BLaER1 treated with 17β-estradiol and CSF1 and Interleukin-3, amounts not matched to agents 10 nM and 100 nM (cell line): ENCODE results near the gene CCDC186.

Experiments used
- H3K27ac ChIP-seq, 11 experiments: shearing (Covaris generic); formaldehyde crosslinking; 2 replicates each; pipeline ENCODE4 v1.8.1; 2022
- H3K27me3 ChIP-seq, 11 experiments: shearing (Covaris generic); formaldehyde crosslinking; 2 replicates each; pipeline ENCODE4 v1.8.1; 2022
- H3K36me3 ChIP-seq, 11 experiments: shearing (Covaris generic); formaldehyde crosslinking; 2 replicates each; pipeline ENCODE4 v1.8.1; 2022
- H3K4me1 ChIP-seq, 10 experiments: shearing (Covaris generic); formaldehyde crosslinking; 2 replicates each; pipeline ENCODE4 v1.8.1; 2022
- H3K4me2 ChIP-seq, 11 experiments: shearing (Covaris generic); formaldehyde crosslinking; 2 replicates each; pipeline ENCODE4 v1.8.1; 2022
- H3K4me3 ChIP-seq, 10 experiments: shearing (Covaris generic); formaldehyde crosslinking; 2 replicates each; pipeline ENCODE4 v1.8.1; 2022
- H3K9ac ChIP-seq, 11 experiments: shearing (Covaris generic); formaldehyde crosslinking; 2 replicates each; pipeline ENCODE4 v1.8.1; 2022
- H3K9me3 ChIP-seq, 11 experiments: shearing (Covaris generic); formaldehyde crosslinking; replicated peaks in 1 of 11; 2 replicates each; pipeline ENCODE4 v1.8.1; 2022
- H4K20me1 ChIP-seq, 11 experiments: shearing (Covaris generic); formaldehyde crosslinking; 2 replicates each; pipeline ENCODE4 v1.8.1; 2022
- Cebpa-rat ChIP-seq, 11 experiments: shearing (Covaris generic); IDR thresholded peaks; 2 replicates each; pipeline ENCODE4 v1.8.1; 2022

Gene CCDC186

DNA sequence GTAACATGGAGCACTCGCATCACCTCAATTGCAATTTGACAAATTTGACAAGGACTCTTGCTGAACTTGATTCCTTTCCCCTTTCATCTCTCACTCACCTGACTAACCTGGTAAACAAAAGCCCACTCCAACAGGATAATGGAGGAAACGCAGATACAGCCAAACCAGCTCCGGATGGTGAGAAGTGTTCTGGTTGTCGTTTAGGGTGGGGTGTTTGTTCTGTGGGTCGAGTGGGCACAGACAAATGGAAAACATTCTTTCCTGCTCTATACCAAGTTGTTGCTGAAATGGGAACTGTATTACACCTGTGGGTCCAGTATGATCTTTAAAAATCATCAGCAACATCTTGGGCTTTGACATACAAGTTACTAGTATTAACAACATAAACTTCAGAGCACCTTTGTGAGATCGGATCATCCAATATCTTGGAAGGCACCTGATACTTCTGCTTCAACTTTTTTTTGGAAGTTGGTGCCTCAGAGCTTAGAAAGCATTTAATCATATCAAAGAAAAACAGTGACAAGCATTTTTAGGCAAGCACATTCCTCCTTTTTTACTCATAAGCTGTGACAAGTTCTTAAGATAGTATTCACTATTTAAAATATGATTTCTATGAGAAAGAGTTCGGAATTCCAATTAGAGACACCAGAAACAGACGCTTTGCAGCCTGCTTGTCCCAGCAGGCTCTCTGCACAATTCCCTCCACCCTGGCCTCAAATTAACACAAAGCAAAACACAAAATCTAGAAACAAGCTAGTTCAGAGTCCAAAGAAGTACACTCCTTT, 58.1 kb downstream of the CCDC186 start:
- Histone ChIP-seq H4K20me1 (no peaks in the 10 kb centered on the region), H3K4me3 (no peak overlapping the region), H3K4me2 (no peak overlapping the region), H3K9me3 (no peaks in the 10 kb centered on the region), H3K36me3 (peaks cover 0 to 6% (median 0%) of the 10 kb centered on the region in 11 experiments; a peak in 3 of 22 replicates), H3K27me3 (no peaks in the 10 kb centered on the region), H3K4me1 (no peaks in the 10 kb centered on the region), H3K9ac (no peak overlapping the region), H3K27ac (no peak overlapping the region)
- TF ChIP-seq Cebpa-rat (IDR thresholded peaks at IDR 0.05) = no peak

DNA sequence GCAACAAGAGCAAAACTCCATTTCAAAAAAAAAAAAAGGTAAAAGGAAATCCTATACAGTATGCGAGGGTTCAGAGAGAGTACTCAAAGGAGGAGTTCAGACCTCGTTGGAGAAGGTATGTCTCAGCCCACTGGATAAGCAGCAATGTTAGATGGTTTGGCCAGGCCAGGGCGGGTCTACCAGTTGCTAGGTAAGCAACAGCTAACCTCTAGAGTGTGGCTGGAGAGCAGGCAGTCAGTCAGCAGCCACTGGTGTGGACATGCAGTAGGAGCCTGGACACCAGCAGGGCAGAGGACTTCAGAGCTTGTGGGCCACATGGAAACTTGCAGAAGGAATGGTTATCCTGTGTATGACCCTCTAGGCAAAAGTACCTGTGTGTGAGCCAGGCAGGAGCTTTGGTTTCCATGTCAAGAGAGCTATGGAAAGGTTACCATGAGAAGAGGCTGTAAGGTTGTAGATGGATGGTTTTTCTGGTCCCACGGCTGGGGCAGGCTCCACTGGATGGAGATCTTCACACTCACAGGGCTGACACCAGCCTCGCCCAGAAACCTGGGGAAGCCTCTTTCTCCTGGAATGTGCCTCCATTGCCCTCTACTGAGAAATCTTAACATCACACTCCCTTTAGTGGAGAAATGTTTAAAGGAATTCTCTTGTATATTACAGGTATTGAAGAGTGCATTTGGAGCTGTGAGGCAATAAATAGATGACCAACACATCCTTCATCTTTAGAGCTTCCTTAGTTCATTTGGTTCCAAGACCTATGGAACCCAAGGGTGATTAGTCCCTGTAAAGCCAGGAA, 63.6 kb downstream of the CCDC186 start:
- Histone ChIP-seq H3K27me3 (no peaks in the 10 kb centered on the region), H3K9me3 (no peaks in the 10 kb centered on the region), H3K4me3 (no peak overlapping the region), H3K4me2 (no peak overlapping the region), H4K20me1 (no peaks in the 10 kb centered on the region), H3K4me1 (peaks cover 0 to 14% (median 3%) of the 10 kb centered on the region in 10 experiments; a peak in 8 of 20 replicates), H3K36me3 (no peaks in the 10 kb centered on the region), H3K27ac (no peak overlapping the region), H3K9ac (no peak overlapping the region)
- TF ChIP-seq Cebpa-rat (IDR thresholded peaks at IDR 0.05) = no peak

DNA sequence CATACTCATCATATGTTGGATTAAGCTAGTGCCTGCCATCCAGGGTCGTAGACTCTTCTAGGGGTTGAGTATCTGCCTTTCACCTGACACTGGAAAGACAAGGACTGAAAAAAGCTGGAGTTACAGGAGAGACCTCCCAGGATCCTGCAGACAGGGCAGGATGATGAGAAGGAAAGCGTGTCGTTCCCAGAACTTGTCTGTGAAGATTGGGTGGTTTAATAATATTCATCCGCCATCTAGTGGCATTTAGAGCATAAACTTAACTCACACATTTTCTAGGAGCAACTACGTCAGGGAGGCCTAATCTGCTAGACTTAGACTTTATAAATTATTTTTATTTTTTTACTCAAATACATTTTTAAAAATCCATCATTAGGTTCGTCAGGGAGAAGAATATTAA, 70.7 kb downstream of the CCDC186 start:
- no peak for TF ChIP-seq Cebpa-rat (IDR thresholded peaks at IDR 0.05)
- H3K27ac ChIP-seq = peak overlapping the region in 8 of 11 experiments; percentile 17 to 87 (median 44); a peak in 12 of 22 replicates
- peak overlapping the region in 1 of 11 experiments; percentile 28; a peak in 1 of 22 replicates for H3K9ac ChIP-seq

DNA sequence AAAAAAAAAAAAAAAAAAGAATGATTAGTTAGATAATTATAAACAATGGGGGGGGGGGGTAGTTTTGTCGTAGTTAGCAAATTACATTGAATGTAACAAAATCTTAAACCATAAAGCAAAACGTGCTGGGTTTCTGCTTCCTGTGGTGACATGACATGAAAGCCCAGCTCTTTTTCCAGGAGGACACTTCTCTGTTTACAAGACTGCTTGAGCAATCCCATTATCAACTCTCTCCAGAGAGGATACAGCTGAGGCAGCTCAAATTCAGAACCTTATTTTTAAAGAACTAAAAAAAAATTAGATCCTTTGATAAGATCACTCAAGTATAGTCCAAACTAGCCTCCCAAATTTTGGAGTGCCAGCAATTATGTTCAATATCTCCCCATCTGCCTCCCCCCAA, 71.7 kb downstream of the CCDC186 start:
- Histone ChIP-seq H3K4me1 (peaks cover 57 to 61% (median 59%) of the 10 kb centered on the region in 10 experiments), H3K4me3 (no peak overlapping the region), H3K4me2 (peak overlapping the region; percentile 22 to 87 (median 54); a peak in 20 of 22 replicates), H3K27me3 (peaks cover 0 to 10% (median 0%) of the 10 kb centered on the region in 11 experiments; a peak in 2 of 22 replicates), H3K9ac (no peak overlapping the region), H3K9me3 (no peaks in the 10 kb centered on the region), H3K36me3 (no peaks in the 10 kb centered on the region), H4K20me1 (no peaks in the 10 kb centered on the region), H3K27ac (peak overlapping the region in 6 of 11 experiments; percentile 19 to 87 (median 44); a peak in 8 of 22 replicates)
- TF ChIP-seq Cebpa-rat (IDR thresholded peaks at IDR 0.05) = peak in 1 of 11 experiments; percentile 30; a peak in 1 of 22 replicates

More for the DNA sequence above, 70.7 kb downstream of the CCDC186 start:
- no peaks in the 10 kb centered on the region for H4K20me1 ChIP-seq
- H3K4me3 ChIP-seq = no peak overlapping the region
- peaks cover 0 to 10% (median 0%) of the 10 kb centered on the region in 11 experiments; a peak in 2 of 22 replicates for H3K27me3 ChIP-seq
- peak overlapping the region; percentile 13 to 87 (median 50); a peak in 20 of 22 replicates for H3K4me2 ChIP-seq
- H3K9me3 ChIP-seq = no peaks in the 10 kb centered on the region
- peaks cover 47 to 54% (median 50%) of the 10 kb centered on the region in 10 experiments for H3K4me1 ChIP-seq
- no peaks in the 10 kb centered on the region for H3K36me3 ChIP-seq

DNA sequence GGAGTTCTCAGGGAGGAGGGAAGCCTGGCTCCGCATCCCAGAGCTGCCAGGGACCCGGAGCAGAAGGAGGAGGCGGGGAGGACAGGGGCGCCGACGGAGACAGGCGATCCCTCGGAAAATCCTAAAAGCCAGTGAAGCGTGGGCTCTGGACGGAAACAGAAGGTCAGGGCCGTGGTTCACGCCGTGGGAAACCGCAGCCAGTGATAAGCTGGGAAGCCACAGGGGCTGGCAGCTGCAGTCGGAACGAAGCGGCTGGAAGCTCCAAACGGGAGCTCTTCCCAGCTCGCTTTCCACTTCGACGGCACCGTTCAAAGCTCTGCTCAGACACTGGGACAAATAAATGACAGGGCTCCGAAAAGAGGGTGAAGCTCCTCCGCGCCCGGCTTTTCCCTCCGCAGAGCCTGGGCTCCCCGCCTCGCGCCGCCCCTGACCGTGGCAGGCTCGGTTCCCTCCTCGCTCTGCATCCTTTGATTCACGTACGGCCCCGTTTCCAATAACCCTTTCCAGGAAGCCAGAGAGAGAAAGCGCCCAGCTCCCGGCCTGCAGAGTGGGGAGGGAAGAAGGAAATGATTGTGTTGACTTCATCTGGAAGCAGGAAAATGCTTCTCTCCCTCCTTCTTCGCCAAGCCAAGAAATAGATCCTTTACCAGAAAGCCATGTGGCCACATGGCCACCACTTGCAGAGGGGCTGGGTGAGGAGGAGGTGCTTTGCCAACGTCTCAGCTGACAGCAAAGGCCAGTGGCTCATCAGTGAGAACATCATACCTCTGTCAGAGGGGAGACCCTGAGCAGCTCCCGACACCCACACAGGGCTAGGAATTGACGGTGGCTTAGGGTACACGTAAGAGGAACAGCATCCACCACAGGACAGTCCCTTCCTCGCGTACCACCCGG, 72.9 kb downstream of the CCDC186 start:
- H3K9ac ChIP-seq = peak overlapping the region; percentile 43 to 72 (median 68); a peak in 21 of 22 replicates
- H3K27ac ChIP-seq = peak overlapping the region in 10 of 11 experiments; percentile 42 to 91 (median 84); a peak in 20 of 22 replicates
- H3K27me3 ChIP-seq = peaks cover 0 to 10% (median 0%) of the 10 kb centered on the region in 11 experiments; a peak in 2 of 22 replicates
- H3K4me1 ChIP-seq = peaks cover 69 to 72% (median 70%) of the 10 kb centered on the region in 10 experiments
- H3K9me3 ChIP-seq = no peaks in the 10 kb centered on the region
- no peaks in the 10 kb centered on the region for H3K36me3 ChIP-seq
- TF ChIP-seq Cebpa-rat (IDR thresholded peaks at IDR 0.05) = no peak
- H3K4me2 ChIP-seq = peak overlapping the region; percentile 73 to 97 (median 91)
- no peaks in the 10 kb centered on the region for H4K20me1 ChIP-seq
- peak overlapping the region; percentile 26 to 60 (median 42) for H3K4me3 ChIP-seq

DNA sequence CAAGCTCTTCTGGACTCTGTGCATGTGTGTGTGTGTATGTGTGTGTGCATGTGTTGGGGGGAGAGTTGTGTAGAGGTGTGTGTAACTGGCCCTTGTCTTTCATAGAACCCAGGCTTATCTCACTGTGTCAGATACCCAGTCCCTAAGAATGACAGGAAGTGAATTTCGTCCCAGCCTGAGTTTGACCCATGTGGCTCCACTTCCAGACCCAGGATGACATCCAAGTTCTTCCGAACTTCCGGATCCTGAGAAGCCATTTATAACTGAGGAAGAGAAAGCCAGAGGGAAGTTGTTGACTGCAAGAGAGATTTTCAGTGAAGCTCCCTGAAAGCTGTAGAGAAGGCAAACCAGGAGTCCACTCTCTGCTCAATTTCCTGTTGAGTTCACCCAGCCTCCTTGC, 77.1 kb downstream of the CCDC186 start:
- Histone ChIP-seq H3K36me3 (peaks cover 0 to 10% (median 0%) of the 10 kb centered on the region in 11 experiments; a peak in 3 of 22 replicates), H3K4me2 (peak overlapping the region; percentile 71 to 97 (median 87)), H3K9me3 (peaks cover 21 to 28% (median 26%) of the 10 kb centered on the region in 11 experiments), H3K9ac (peak overlapping the region in 9 of 11 experiments; percentile 38 to 76 (median 71); a peak in 17 of 22 replicates), H3K4me1 (peaks cover 66 to 78% (median 77%) of the 10 kb centered on the region in 10 experiments), H4K20me1 (no peaks in the 10 kb centered on the region), H3K27ac (peak overlapping the region in 9 of 11 experiments; percentile 58 to 91 (median 87); a peak in 18 of 22 replicates), H3K27me3 (peaks cover 0 to 10% (median 0%) of the 10 kb centered on the region in 11 experiments; a peak in 2 of 22 replicates), H3K4me3 (peak overlapping the region in 5 of 10 experiments; percentile 33 to 58 (median 41); a peak in 5 of 20 replicates)
- no peak for TF ChIP-seq Cebpa-rat (IDR thresholded peaks at IDR 0.05)

DNA sequence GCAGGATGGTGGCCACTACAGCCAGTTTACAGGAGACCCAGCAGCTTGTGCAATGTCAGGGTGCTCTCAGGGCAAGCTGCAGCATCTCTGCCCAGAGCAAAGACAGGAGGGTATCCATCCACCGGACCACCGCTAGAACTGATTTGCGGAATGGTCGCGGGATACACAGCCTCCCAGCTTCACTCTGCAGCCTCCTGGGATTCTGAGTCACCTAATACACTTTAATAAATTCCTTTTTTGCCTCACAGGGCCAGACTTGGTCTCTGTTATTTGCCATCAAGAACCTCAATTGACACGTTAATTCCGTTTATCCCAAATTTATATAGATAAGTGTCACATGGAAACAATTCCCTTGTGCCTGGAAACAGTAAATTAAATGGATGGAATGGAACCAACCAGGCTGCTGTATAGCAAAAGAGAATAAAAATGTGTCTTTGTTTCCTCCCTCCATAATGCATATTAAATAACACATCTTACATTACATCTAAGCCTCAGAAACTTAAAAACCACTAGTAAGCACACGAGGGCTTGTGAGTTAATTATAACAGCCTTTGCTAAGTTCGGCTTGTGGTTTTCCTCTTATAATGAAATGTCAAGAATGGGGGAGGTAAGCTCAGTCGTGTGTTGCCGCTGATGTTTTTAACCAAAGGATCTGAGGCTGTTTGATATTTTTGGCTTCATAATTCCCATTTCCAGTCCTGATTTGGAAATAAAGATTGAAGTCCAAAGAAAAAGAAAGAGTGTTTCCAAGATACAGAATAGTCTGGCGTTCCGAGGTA, 78.3 kb downstream of the CCDC186 start:
- Histone ChIP-seq H3K36me3 (peaks cover 0 to 10% (median 0%) of the 10 kb centered on the region in 11 experiments; a peak in 3 of 22 replicates), H3K27me3 (peaks cover 0 to 2% (median 0%) of the 10 kb centered on the region in 11 experiments; a peak in 2 of 22 replicates), H3K27ac (peak overlapping the region in 9 of 11 experiments; percentile 58 to 91 (median 87); a peak in 19 of 22 replicates), H3K9ac (peak overlapping the region in 9 of 11 experiments; percentile 38 to 76 (median 71); a peak in 18 of 22 replicates), H3K9me3 (peaks cover 21 to 28% (median 26%) of the 10 kb centered on the region in 11 experiments), H3K4me1 (peaks cover 55 to 67% (median 66%) of the 10 kb centered on the region in 10 experiments), H3K4me2 (peak overlapping the region; percentile 71 to 97 (median 87)), H4K20me1 (no peaks in the 10 kb centered on the region), H3K4me3 (peak overlapping the region in 9 of 10 experiments; percentile 21 to 58 (median 33); a peak in 13 of 20 replicates)
- TF ChIP-seq Cebpa-rat (IDR thresholded peaks at IDR 0.05) = no peak
